HG03064 (cell line): ENCODE results near the gene MORN1.

Source experiments
- ATAC-seq: cut with Tn5 transposase; IDR thresholded peaks from one replicate; pipeline ENCODE4 v1.9.1; 2021; ENCODE audit warnings: low read depth; ENCODE audit not compliant: unreplicated experiment

MORN1 gene

DNA sequence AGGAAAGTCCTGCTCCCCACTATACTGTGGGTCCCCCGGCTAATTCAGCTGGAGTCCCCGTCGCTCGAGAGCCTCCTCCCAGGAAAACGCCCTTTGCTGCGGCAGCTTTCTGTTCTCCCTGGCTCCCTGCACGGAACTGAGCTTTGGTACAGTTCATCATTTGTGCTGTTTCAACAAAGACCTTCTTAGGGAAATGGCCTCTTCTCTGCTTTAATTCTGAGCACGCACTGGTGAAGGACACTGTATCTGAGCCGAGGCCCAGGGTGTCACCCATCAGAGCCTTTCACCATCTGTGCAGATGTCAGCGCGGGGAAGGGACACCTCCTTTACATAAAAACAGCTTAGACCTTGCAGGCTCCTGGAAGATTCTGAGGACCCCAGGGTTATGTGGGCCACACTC is 34.5 kb upstream of the MORN1 start:
- no peak for ATAC-seq

DNA sequence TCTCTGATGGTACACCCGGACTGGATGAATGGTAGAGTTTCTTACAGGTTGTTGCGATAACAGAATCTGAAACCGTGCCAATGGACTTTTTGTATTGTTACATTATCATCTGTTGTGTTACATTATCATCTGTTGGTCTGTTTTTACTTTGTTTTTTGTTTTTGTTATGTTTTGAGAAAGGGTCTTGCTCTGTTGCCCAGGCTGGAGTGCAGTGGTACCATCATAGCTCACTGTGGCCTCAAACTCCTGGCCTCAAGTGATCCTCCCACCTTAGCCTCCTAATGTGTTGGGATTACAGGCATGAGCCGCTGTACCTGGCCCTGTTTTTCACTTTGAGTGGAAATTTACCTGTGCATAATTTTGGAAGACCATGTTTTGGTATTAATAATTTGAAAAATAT is 31.2 kb upstream of the MORN1 start:
- ATAC-seq = no peak

DNA sequence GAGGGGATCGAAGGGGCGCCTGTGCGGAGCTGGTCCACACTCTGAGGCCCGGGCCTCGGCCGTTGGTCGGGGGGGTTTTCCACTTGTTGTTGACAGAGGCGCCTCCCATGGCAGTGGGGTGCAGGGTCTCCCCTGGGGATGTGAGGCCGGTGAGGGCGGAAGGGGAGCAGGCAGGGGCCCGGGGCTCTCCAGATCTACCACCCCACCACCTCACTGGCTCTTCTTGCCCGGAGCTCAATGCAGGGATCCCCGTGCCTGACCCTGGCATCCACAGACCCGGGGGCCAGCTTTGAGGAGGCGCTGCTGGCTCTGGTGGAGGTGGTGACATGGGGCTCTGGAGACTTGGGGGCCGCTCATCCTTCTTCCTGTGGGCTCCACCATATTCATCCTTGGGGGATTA is 28.1 kb upstream of the MORN1 start:
- no peak for ATAC-seq

DNA sequence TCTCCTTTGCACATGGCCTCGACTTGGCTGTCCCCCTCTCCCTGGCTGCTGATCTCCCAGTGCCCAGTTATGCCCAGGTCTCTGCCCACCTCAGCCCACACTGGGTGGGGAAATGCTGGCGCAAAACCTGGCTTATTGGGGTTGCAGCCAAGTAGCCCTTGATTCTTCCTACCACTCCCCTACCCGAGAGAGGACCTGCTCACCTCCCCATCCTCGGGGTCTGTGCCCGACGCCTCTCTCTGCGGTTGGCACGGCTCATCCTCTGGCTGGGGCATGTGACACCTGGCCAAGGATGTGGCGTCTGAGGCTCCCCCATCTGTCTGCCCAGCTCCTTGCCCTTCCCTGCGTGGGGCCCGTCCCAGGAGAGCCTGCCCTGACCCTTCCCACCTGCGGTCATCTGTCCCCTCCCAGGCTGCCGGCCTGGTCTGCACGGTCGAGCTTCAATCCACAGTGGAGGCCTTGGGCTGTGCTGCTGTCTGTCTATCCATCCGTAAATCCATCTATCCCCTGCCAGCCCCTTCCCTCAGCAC is 27.5 kb upstream of the MORN1 start:
- ATAC-seq = no peak

DNA sequence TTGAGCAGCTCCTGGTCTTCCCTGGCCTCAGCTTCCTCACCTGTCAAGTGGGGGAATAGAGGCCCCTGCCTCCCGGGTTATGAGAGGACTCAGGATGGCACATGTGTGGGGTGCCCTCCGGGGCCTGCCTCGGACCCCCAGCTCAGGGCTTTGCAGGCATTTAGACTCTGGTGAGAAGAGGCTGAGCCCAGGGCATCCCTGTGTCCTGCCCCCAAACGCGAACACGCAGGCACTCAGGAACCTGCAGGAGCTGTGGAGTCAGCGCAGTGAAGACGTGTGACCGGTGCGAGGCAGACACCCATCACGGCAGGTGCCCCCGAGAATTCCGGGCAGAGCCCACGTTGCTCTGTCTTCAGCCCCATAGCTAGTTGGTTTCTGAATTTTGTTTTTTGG is 26.5 kb upstream of the MORN1 start:
- ATAC-seq = no peak

DNA sequence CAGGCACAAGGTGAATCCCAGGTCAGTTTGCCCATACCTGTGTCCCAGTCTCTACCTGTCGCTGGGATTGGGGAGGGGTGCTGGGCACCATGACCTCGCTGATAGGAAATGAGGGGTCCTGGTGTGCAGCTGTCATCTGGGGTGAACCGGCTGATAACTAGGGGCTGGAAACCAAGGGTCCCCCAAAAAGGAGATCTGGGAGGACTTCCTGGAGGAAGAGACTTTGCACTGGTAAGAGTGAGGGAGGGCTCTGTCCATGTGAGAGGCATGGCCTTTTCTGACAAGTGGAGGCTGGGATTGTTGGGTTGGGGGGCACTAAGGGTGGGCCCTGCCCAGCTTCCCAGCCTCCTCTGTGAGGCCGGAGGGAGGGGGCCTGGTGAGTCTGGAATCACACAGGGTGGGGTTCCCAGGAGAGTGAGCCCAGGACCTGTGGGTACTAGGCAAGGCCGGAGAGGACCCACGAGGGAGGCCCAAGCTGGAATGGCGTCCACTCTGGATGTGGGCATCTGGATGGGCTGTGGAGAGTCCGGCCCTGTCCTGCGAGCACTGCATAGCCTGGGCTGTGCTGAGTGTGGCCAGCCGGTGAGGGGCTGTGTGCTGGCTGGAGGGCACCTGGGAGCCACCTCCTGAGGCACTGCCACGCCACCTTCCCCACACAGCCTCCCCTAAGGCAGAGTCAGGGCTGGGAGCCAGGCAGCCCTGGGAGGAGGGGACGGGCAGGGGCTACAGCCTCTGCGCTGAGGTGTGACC is 25.9 kb upstream of the MORN1 start:
- ATAC-seq = no peak

DNA sequence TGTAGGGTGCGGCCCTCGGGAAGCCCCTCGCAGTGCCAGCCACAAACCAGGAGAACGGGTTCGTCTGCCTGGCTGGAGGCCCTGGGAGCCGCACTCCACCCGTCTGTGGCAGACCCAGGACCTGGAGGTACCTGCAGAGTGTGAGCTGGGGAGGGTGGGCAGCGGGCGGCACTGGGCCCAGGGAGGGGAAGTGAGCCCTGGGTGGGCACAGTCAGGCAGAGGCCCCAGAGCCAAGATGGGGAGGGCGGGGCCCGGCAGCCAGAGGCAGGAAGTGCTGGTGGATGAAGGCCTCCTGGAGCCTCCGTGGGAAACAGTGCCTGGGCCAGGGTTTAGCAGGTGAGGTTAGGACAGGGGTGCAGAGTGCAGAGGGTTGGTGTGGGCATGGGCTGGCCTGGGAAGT is 25.0 kb upstream of the MORN1 start:
- no peak for ATAC-seq

DNA sequence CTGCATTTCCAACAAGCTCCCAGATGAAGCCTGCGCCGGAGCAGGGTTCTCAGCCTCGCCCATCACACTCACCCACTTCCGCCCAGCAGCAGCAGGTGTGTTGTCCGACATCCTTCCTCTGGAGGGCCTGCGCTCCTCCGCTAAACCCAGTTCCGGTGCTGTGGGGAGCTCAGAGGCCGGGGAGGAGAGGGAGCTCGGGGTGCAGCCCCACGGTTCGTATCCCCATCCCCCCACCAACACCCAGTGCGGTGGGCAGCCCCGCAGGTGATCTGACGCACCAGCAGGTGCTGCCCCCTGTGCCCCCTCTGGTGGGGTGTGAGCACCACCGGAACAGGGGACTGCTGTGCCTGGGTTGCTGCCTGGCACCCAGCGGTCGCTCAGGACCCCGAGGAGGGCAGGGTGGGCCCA is 24.5 kb upstream of the MORN1 start:
- no peak for ATAC-seq

DNA sequence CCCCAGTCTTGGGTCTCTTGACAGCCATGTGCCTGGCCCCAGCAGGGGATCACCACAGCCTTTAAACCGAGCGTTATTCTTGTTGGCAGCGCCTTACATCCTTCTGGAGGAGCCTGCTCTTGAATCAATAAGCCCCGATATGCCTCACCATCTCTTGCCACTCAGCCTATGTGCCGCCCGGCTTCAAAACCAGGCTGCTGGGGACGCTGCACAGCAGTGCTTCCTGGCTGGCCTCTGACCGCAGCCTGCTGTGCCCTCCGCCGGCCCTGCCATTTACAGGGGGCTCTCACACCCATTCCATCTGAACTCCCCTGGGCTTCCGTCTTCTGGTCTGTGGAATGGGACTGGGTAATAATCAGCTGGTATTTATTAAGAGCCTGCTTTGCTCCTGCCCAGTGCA is 24.0 kb upstream of the MORN1 start:
- no peak for ATAC-seq

DNA sequence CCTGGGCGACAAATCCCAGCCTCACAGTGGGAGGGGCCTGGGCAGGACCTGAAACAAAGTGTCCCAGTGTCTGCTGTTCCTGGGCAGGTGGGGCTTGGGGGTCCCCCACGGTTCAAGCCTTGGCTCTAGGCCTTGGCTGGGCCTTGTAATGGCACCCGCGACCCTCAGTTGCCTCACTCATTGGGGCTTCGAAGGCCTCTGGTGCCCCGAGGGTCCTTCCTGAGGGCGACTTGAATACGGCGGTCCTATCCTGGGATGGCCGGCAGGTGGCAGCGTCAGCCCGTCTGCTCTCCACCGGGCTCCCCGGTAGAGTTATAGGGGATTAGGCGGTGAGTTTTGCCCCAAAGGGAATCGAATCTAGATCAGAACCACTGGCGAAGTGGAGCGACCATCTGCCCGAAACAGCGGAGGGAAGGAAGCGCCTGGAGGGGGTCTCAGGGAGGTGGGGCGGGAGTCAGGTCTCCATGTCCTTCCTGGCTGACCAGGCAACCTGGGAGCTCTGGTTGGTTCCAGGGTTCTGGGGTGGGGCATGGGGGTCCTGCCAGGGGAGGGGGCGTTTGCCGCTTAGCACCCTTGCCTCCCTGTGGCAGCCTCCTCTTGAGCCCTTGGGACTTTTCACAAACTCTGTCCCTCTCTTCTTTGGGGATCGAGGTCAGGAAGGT is 23.1 kb upstream of the MORN1 start:
- ATAC-seq = no peak

DNA sequence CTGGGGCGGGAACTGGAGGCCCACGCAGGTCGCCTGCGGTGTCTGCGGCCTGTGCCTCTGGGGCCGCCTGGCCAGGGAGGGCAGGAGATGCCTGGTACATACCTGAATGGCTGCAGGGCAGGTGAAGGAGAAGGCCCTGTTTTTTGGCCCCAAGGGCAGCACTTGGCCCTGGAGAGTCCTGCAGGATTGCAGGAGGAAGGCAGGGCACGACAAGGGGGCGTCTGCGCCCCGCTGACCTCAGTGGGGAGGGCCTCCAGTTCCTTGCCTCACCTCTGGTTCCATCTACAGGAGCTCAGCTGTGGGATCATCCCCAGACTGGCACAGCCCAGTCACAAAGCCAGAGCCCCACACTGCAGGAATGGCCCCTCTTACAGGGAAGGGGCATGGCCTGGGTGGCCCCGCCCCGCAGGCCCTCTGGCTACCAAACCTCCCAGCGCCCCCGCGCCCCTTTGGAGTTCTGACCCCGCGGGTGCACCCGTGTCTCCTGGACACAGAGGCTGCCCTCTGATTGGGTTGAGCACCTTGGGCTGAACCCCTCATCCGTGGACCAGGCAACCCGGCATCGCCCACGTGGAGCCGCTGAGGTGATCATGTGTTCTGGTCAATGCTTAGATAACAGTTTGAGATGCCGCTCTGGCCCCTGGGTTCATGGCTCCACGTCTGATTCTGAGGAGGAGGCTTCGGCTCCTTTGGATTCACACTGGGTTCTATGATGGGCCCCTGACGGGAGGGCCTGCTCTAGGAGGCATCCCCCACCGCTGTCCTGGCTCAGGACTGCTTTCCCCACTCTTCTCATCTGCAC is 22.3 kb upstream of the MORN1 start:
- ATAC-seq = peak; percentile 1

DNA sequence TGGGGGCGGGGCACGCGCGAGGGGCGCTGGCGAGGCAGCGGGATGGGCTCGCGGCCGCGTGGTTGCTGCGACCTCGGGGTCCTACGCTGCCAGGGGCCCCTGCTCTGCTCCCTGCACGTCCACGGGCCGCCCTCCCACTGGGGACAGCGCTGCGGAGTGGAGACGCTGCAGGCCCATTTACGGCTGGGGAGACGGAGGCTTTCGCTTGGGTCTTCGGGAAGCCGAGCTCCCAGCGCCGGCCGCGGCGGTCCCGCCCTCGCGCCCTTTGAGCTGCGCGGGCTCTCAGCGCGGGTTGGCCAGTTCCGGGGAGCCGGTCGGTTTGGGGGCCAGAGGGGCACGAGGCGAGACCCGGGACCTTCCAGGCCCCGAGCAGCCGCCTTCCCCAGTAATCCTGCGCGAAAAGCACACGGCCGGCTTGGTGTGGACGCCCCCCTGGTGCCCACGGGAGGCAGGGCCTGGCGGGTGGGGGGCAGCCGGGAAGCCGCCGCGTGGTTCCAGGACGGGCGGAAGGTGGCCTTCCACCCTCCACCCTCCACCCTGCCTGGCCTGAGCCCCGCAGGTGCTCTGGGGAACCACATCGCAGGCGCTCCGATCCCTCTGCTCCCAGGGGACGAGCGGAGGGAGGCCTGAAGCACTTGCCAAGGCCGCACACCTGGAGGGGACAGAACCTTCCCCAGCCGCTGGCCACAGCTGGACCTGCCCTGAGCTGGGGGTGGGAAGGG is 21.6 kb upstream of the MORN1 start:
- ATAC-seq = peak; percentile 11

DNA sequence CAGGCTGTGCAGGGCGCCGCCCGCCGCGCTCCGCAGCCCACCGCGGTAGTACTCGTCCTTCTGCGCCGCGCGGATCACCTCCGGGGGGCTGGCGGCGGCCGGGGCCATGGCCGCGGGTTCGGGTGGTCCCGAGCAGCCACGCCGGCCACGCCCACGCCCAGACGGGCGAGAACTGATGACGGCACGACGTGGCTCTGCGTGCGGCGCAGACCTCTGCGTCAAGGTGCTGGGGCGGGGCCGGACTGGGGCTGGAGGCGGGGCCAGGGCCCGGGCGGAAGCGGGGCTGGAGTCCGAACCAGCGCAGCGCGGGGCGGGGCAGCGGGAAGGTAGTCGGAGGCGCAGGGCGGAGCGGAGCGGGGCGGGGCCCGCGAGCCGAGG is 21.0 kb upstream of the MORN1 start, which contains the start of gene PEX10:
Gene PEX10, minus strand, starts transcription at position 170 of the 378 bp plus-strand sequence. Its CDS starts 62 bp downstream, at position 108.
- ATAC-seq = peak; percentile 64

DNA sequence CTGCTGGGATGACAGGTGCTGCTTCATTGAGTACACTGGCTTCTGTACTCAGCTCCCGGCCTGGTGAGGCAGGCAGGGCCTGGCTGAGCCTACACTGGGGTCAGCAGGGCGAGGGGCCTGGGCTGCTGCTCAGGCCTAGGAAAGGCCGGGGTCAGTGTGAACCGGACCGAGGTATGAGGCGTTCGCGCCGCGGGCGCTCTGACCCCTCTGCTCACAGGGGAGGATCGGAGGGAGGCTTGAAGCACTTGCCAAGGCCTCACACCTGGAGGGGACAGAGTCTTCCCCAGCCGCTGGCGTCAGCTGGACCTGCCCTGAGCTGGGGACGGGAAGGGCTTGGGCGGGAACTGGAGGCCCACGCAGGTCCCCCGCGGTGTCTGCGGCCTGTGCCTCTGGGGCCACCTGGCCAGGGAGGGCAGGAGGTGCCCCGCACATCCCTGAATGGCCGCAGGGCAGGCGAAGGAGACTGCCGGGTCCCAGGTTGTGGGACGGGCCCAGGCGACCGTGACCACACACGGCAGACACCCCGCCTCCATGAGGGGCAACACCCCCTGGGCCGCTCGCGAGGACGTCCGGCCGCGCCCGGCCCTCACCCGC is 20.5 kb upstream of the MORN1 start:
- peak; percentile 6 for ATAC-seq

DNA sequence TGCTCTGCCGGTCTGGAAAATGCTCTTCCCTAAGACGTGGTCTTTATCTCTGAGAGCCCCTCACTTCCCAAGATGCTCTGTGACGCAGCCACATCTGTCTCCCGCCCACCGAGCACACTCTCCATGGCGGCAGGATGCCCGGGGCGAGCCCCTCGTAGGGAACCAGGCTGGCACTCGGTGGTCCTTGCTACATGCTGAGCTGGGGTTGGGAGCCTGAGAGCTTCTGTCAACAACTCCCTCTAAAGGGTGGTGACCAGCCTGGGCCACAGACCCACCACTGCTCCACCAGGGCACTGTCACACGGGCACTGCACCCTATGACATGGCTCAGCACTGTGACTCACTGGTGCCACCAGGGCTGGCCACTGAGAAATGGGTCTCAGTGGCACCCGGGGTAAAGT is 18.4 kb upstream of the MORN1 start:
- no peak for ATAC-seq

DNA sequence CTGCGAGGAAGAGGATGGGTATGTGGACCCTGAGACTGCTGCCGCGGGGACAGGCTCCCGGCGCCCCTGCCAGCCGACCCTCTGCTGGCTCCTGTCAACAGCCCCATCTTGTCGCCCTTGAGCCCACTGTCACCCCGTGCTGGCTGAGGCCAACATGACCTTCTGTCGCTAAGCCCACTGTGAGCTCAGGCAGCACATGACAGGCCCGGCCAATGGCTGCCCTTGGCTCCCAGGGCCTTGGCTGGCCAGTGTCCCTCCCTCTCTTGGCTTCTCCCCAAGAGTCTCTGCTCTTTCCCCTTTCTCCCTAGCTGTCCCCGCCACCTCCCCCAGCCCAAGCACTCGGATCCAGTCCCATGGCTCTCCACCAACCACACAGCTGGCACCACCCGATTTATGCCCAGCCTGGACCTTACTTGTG is 17.5 kb upstream of the MORN1 start:
- ATAC-seq = no peak

DNA sequence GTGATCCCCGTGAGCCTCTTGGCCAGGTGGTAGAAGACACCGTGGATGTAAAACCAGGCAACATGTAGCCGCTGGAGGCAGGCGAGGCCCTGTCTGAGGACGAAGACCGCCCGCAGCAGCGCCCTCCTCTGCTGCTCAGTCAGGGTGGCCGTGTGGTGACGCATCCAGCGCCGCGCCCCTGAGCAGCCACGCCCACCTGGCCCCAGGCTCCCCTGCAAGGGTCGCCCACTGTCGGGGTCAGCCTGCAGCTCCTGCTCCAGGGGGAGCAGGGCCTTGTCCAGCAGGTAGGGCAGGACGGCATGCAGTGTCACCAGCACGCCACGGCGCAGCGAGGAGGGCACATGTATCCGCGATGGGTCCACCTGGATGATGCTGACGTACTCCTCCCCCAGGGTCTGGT is 17.1 kb upstream of the MORN1 start:
- no peak for ATAC-seq

DNA sequence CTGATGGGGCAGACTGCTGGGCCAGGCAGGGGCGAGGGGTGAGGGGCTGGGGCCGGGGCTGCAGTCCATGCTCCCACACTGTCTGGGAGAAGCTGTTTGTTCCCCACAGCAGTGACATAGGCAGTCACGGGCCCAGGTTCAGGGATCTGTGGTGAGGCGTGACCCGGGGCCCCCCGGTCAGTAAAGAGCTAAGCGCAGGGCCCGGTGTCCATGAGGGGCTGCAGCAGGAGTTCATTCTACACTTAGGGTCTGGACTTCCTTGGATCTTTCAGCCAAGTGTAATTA is 16.6 kb upstream of the MORN1 start:
- no peak for ATAC-seq

DNA sequence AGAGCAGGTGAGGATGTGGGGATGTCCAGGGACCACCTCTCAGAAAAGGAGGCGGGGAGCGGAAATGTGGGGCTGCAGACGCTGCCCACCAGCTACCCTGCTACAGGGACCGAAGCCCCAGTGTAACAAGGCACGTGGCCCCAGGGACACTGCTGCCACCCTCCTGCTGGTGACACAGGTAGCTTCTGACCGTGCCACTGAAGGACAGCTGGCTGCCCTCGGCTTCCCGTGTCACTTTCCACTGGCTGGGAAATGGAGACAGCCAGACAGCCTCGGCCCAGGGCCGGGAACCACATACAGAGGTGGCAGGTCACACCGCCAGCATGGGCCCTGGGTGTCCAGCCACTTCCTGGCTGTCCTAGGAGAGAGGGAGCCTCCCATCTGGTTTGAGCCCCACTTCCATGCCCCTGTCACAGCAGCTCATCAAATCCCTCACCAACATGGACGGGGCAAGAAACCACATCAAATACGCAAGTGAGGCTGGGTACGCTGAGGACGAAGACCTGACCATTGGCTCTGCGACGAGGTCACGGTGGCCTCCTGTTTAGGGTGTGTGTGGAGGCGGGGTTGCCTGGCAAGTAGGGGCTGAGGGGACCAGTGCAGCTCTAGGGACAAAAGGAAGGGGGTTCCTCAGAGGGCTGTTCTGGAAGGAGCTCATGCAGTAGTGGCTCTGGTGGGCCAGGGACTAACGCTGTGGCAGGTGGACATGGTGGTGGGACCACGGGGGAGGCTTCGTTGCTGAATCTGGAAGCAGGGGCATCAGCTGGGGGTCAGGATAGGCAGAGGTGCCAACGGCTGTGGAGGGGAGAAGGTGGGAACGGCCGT is 16.0 kb upstream of the MORN1 start:
- ATAC-seq = no peak
